ENCODE data around the gene TCF7.

DNA sequence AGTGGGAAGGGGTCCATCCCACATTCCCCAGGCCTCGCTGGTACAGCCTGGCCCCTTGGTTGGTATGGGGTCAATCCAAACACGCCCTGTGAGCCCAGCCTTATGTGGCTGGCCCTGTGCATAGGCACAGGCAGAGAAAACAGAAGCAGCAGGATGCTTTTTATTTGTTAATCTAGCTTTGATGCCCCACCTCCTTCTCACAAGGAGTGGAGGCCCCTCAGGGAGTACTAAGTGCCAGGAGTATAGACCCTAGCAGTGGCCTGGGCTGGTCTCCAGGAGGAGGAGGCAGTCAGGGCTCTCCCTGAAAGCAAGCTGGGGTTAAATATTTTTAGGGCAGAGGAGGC, 14.6 kb upstream of the TCF7 start:
- no peak for TF ChIP-seq POLR2A (IDR thresholded peaks at IDR 0.05)
- TF ChIP-seq, protein P1, sequence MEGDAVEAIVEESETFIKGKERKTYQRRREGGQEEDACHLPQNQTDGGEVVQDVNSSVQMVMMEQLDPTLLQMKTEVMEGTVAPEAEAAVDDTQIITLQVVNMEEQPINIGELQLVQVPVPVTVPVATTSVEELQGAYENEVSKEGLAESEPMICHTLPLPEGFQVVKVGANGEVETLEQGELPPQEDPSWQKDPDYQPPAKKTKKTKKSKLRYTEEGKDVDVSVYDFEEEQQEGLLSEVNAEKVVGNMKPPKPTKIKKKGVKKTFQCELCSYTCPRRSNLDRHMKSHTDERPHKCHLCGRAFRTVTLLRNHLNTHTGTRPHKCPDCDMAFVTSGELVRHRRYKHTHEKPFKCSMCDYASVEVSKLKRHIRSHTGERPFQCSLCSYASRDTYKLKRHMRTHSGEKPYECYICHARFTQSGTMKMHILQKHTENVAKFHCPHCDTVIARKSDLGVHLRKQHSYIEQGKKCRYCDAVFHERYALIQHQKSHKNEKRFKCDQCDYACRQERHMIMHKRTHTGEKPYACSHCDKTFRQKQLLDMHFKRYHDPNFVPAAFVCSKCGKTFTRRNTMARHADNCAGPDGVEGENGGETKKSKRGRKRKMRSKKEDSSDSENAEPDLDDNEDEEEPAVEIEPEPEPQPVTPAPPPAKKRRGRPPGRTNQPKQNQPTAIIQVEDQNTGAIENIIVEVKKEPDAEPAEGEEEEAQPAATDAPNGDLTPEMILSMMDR (IDR thresholded peaks at IDR 0.05): no peak

All from uterus (tissue), 2 donors.